GM21528 (cell line): ENCODE measurements around the gene KRTAP9-9.
"Not testable (repeated sequence)": the region's sequence is repeated elsewhere in the genome, so short reads cannot be mapped to it uniquely, and the experiment has no call there.

Source experiments
- ATAC-seq: cut with Tn5 transposase; IDR thresholded peaks from one replicate; pipeline ENCODE4 v1.9.1; 2021; ENCODE audit warnings: mild to moderate bottlenecking, moderate library complexity; ENCODE audit not compliant: unreplicated experiment, low FRiP score

The KRTAP9-9 gene

DNA sequence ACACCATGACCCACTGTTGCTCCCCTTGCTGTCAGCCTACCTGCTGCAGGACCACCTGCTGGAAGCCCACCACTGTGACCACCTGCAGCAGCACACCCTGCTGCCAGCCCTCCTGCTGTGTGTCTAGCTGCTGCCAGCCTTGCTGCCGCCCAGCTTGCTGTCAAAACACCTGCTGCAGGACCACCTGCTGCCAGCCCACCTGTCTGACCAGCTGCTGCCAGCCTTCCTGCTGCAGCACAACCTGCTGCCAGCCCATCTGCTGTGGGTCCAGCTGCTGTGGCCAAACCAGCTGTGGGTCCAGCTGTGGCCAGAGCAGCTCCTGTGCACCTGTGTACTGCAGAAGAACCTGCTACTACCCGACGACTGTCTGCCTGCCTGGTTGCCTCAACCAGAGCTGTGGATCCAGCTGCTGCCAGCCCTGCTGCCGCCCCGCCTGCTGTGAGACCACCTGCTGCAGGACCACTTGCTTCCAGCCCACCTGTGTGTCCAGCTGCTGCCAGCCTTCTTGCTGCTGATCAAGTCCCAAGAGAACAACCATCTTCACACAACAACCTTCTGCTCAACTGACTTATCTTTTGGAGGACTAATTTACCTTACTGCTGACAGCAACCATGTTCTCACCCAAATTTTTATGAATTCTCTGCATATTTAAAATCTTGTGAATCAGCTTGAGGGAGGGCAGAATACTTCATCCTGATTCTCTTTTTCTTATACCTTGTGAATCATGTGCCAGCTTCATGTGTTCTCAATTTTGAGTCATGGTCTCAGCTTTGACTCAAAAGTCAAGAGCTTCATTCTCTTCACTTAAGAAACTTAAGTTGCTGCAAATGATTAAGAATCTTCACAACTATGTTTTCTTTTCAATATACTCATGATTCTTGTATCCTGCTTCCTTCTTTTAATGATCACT, at the start of gene KRTAP9-9:
Gene KRTAP9-9 (plus strand): TSS at position 4 of the 910 bp plus-strand sequence.
- not testable (repeated sequence) for ATAC-seq

GRCh38 chr17:41211845-41212466, 43.2 kb upstream of the KRTAP9-9 start:
- no peak for ATAC-seq

DNA sequence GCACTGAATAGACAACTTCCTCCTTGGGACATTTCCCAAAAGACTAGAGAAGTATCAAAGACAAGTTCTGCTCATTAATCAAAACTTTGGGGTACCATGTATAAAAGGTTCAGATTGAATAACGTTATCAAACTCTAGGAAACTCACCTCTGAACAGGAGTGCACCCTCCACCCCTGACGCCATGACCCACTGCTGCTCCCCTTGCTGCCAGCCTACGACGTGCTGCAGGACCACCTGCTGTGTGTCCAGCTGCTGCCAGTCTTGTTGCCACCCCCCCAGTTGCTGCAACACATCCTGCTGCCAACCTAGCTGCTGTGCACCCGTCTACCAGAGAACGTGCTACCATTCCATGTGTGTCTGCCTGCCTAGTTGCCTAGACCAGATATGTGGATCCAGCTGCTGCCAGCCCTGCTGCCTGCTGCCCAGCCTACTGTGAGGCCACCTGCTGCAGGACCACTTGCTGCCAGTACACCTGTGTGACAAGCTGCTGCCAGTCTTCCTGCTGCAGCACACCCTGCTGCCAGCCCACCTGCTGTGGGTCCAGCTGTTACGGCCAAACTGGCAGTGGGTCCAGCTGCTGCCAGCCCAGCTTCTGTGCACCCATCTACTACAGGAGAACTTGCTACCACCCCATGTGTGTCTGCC, 42.5 kb upstream of the KRTAP9-9 start:
- no peak for ATAC-seq

DNA sequence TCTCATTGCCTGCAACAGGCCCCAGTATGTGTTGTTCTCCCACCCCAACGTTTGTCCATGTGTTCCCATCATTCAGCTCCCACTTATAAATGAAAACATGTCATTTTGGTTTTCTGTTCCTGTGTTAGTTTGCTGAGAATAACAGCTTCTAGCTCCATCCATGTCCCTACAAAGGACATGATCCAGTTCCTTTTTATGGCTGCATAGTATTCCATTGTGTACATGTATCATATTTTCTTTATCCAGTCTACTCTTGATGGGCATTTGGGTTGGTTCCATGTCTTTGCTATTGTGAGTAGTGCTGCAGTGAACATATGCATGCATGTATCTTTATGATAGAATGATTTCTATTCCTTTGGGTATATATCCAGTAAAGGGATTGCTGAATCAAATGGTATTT, 39.5 kb upstream of the KRTAP9-9 start:
- ATAC-seq, result no peak

GRCh38 chr17:41223821-41224220, 31.4 kb upstream of the KRTAP9-9 start:
- no peak for ATAC-seq

GRCh38 chr17:41226051-41226450, 29.1 kb upstream of the KRTAP9-9 start:
- ATAC-seq, result no peak

GRCh38 chr17:41226598-41227095, 28.5 kb upstream of the KRTAP9-9 start, which contains the start of gene KRTAP9-2:
Gene KRTAP9-2 (plus strand): TSS chr17:41226648. CDS start chr17:41226655, 7 bp downstream.
- not testable (repeated sequence) for ATAC-seq

GRCh38 chr17:41230094-41230493, 25.1 kb upstream of the KRTAP9-9 start:
- ATAC-seq, result no peak

GRCh38 chr17:41231731-41232130, 23.5 kb upstream of the KRTAP9-9 start:
- ATAC-seq, result no peak

DNA sequence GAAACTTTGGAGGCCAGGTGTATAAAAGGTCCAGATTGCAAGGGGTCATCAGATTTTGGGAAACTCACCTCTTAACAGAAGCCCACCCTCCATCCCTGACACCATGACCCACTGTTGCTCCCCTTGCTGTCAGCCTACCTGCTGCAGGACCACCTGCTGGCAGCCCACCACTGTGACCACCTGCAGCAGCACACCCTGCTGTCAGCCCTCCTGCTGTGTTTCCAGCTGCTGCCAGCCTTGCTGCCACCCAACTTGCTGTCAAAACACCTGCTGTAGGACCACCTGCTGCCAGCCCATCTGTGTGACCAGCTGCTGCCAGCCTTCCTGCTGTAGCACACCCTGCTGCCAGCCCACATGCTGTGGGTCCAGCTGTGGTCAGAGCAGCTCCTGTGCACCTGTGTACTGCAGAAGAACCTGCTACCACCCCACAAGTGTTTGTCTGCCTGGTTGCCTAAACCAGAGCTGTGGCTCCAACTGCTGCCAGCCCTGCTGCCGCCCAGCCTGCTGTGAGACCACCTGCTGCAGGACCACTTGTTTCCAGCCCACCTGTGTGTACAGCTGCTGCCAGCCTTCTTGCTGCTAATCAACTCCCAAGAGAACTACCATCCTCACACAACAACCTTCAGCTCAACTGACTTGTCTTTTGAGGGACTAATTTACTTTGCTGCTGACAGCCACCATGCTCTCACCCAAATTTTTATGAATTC, 22.6 kb upstream of the KRTAP9-9 start, which contains the start of gene KRTAP9-3:
Gene KRTAP9-3 (plus strand): TSS at position 51 of the 707 bp plus-strand sequence. CDS start 53 bp downstream, at position 104.
- not testable (repeated sequence) for ATAC-seq

DNA sequence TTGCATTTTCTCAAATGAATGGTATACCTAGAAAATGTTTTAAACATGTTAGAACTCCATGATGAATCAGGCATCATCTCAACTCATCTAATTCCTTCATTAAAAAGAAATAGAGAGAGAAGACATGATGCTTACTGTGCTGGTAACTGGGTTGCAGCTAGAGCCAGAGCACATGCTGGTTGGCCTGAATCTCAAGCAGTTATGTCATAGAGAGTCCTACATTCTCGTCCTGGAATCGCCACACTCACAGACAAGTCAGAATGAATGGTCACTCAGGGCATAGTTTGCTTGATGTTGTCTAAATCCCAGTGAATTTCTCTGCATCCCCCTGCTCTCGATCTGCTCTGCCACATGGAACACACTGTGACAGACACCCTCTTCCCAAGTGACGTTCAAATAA, 18.1 kb upstream of the KRTAP9-9 start:
- ATAC-seq, result not testable (repeated sequence)

- not testable (repeated sequence) for ATAC-seq
Observed at GRCh38 chr17:41237949-41238437, 17.2 kb upstream of the KRTAP9-9 start, which contains the start of gene KRTAP9-8. Gene KRTAP9-8 (plus strand): TSS chr17:41237999. CDS start chr17:41238052, 53 bp downstream.

- not testable (repeated sequence) for ATAC-seq
Observed at GRCh38 chr17:41246995-41247787, 8.0 kb upstream of the KRTAP9-9 start.

DNA sequence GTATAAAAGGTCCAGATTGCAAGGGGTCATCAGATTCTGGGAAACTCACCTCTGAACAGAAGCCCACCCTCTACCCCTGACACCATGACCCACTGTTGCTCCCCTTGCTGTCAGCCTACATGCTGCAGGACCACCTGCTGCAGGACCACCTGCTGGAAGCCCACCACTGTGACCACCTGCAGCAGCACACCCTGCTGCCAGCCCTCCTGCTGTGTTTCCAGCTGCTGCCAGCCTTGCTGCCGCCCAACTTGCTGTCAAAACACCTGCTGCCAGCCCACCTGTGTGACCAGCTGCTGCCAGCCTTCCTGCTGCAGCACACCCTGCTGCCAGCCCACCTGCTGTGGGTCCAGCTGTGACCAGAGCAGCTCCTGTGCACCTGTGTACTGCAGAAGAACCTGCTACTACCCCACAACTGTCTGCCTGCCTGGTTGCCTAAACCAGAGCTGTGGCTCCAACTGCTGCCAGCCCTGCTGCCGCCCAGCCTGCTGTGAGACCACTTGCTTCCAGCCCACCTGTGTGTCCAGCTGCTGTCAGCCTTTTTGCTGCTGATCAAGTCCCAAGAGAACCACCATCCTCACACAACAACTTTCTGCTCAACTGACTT, 5.4 kb upstream of the KRTAP9-9 start, which contains the start of gene KRTAP9-4:
Gene KRTAP9-4 (plus strand): TSS at position 51 of the 604 bp plus-strand sequence. CDS start 34 bp downstream, at position 85.
- not testable (repeated sequence) for ATAC-seq

DNA sequence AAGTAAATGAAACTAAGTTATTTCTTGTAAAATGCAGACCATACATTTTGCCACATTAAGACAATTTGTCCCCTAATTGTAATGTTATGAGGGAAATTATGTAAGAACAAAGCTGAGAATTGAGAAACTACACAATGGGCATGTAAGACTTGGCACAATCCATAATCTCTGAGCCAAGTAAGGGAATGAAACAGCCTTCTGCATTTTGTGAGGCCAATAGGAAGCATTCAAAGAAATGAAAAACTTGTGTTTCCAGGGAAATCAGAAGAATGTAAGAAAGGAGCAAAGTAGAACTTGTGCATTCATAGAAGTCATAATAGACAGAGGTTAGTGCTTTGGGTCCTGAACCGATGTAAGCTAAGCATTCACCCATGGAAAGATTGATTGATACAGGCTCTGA, 3.9 kb upstream of the KRTAP9-9 start:
- no peak for ATAC-seq

- ATAC-seq, result no peak
Observed at GRCh38 chr17:41254861-41255260, 323 bp upstream of the KRTAP9-9 start.

GRCh38 chr17:41256291-41256685, 1.1 kb downstream of the KRTAP9-9 start:
- no peak for ATAC-seq

GRCh38 chr17:41258406-41258805, 3.2 kb downstream of the KRTAP9-9 start:
- no peak for ATAC-seq
